HG02981 (cell line): ENCODE results near the gene CAPN9.
"Not testable (repeated sequence)": the region's sequence is repeated elsewhere in the genome, so short reads cannot be mapped to it uniquely, and the experiment has no call there.

Source experiments
- ATAC-seq: cut with Tn5 transposase; IDR thresholded peaks from one replicate; pipeline ENCODE4 v1.9.1; 2021; ENCODE audit warnings: mild to moderate bottlenecking, moderate library complexity; ENCODE audit not compliant: unreplicated experiment

CAPN9 gene

GRCh38 chr1:230767859-230768612, 20.8 kb downstream of the CAPN9 start:
- ATAC-seq, result not testable (repeated sequence)

- ATAC-seq, result no peak
Measured at GRCh38 chr1:230768903-230769570, 21.8 kb downstream of the CAPN9 start.

GRCh38 chr1:230770317-230770716, 23.1 kb downstream of the CAPN9 start:
- no peak for ATAC-seq

GRCh38 chr1:230771773-230772354, 24.7 kb downstream of the CAPN9 start:
- no peak for ATAC-seq

- ATAC-seq, result no peak
Measured at GRCh38 chr1:230772457-230773395, 25.5 kb downstream of the CAPN9 start.

GRCh38 chr1:230773396-230774033, 26.3 kb downstream of the CAPN9 start:
- no peak for ATAC-seq

- no peak for ATAC-seq
Measured at GRCh38 chr1:230778916-230779590, 31.9 kb downstream of the CAPN9 start.

GRCh38 chr1:230781131-230781530, 33.9 kb downstream of the CAPN9 start:
- ATAC-seq, result no peak

GRCh38 chr1:230781594-230781993, 34.4 kb downstream of the CAPN9 start:
- no peak for ATAC-seq

- no peak for ATAC-seq
Measured at GRCh38 chr1:230784163-230784562, 37.0 kb downstream of the CAPN9 start.

- no peak for ATAC-seq
Measured at GRCh38 chr1:230785636-230786384, 38.6 kb downstream of the CAPN9 start.

GRCh38 chr1:230786385-230786753, 39.2 kb downstream of the CAPN9 start:
- ATAC-seq, result no peak

- no peak for ATAC-seq
Measured at GRCh38 chr1:230787471-230787870, 40.3 kb downstream of the CAPN9 start.

- no peak for ATAC-seq
Measured at GRCh38 chr1:230788561-230789275, 41.5 kb downstream of the CAPN9 start.

- no peak for ATAC-seq
Measured at GRCh38 chr1:230790026-230790425, 42.8 kb downstream of the CAPN9 start.

- ATAC-seq, result no peak
Measured at GRCh38 chr1:230791986-230792564, 44.9 kb downstream of the CAPN9 start.

GRCh38 chr1:230792691-230793462, 45.7 kb downstream of the CAPN9 start:
- ATAC-seq, result no peak

GRCh38 chr1:230793463-230793745, 46.2 kb downstream of the CAPN9 start:
- ATAC-seq, result no peak
